ENCODE measurements around the gene KIF3B.
"Not testable (repeated sequence)": the region's sequence is repeated elsewhere in the genome, so short reads cannot be mapped to it uniquely, and the experiment has no call there.

The KIF3B gene

GRCh38 chr20:32325706-32326503 lies 48.5 kb downstream of the KIF3B start:
- no peak overlapping the region for H3K4me3 ChIP-seq (ENCODE audit: low read length)
- no peak for TF ChIP-seq ZNF274 (IDR thresholded peaks at IDR 0.05; ENCODE audit: low read depth, low read length)

GRCh38 chr20:32326504-32326845 lies 49.0 kb downstream of the KIF3B start:
- TF ChIP-seq ZNF274 (IDR thresholded peaks at IDR 0.05; ENCODE audit: low read depth, low read length) = no peak

GRCh38 chr20:32327087-32327681 lies 49.7 kb downstream of the KIF3B start:
- TF ChIP-seq ZNF274 (IDR thresholded peaks at IDR 0.05; ENCODE audit: low read depth, low read length) = no peak
- no peak overlapping the region for H3K4me3 ChIP-seq (ENCODE audit: low read length)

More at GRCh38 chr20:32326504-32326845, 49.0 kb downstream of the KIF3B start:
- H3K4me3 ChIP-seq (ENCODE audit: low read length) = no peak overlapping the region

- TF ChIP-seq ZNF274 (IDR thresholded peaks at IDR 0.05; ENCODE audit: low read depth, low read length) = no peak
- H3K4me3 ChIP-seq (ENCODE audit: low read length) = no peak overlapping the region
Measured at GRCh38 chr20:32329817-32330554, 52.5 kb downstream of the KIF3B start.

- H3K4me3 ChIP-seq (ENCODE audit: low read length) = no peak overlapping the region
- TF ChIP-seq ZNF274 (IDR thresholded peaks at IDR 0.05; ENCODE audit: low read depth, low read length) = no peak
Measured at GRCh38 chr20:32330555-32330897, 53.1 kb downstream of the KIF3B start.

- no peak for TF ChIP-seq ZNF274 (IDR thresholded peaks at IDR 0.05; ENCODE audit: low read depth, low read length)
- H3K4me3 ChIP-seq (ENCODE audit: low read length) = no peak overlapping the region; the same call in 1 of the 2 replicates
Measured at GRCh38 chr20:32332614-32333013, 55.2 kb downstream of the KIF3B start.

- TF ChIP-seq ZNF274 (IDR thresholded peaks at IDR 0.05; ENCODE audit: low read depth, low read length) = no peak
- H3K4me3 ChIP-seq (ENCODE audit: low read length) = no peak overlapping the region; the same call in 1 of the 2 replicates
Measured at GRCh38 chr20:32333181-32333987, 55.9 kb downstream of the KIF3B start.

GRCh38 chr20:32333988-32334885 lies 56.8 kb downstream of the KIF3B start:
- no peak overlapping the region; the same call in 1 of the 2 replicates for H3K4me3 ChIP-seq (ENCODE audit: low read length)
- TF ChIP-seq ZNF274 (IDR thresholded peaks at IDR 0.05; ENCODE audit: low read depth, low read length) = no peak

- TF ChIP-seq ZNF274 (IDR thresholded peaks at IDR 0.05; ENCODE audit: low read depth, low read length) = no peak
- H3K4me3 ChIP-seq (ENCODE audit: low read length) = no peak overlapping the region
Measured at GRCh38 chr20:32336918-32337347, 59.5 kb downstream of the KIF3B start.

GRCh38 chr20:32337937-32338661 lies 60.6 kb downstream of the KIF3B start:
- no peak overlapping the region for H3K4me3 ChIP-seq (ENCODE audit: low read length)

GRCh38 chr20:32338665-32339064 lies 61.2 kb downstream of the KIF3B start:
- no peak for TF ChIP-seq ZNF274 (IDR thresholded peaks at IDR 0.05; ENCODE audit: low read depth, low read length)
- H3K4me3 ChIP-seq (ENCODE audit: low read length) = no peak overlapping the region

More at GRCh38 chr20:32337937-32338661, 60.6 kb downstream of the KIF3B start:
- no peak for TF ChIP-seq ZNF274 (IDR thresholded peaks at IDR 0.05; ENCODE audit: low read depth, low read length)

- no peak for TF ChIP-seq ZNF274 (IDR thresholded peaks at IDR 0.05; ENCODE audit: low read depth, low read length)
- no peak overlapping the region for H3K4me3 ChIP-seq (ENCODE audit: low read length)
Measured at GRCh38 chr20:32339116-32339515, 61.7 kb downstream of the KIF3B start.

GRCh38 chr20:32341053-32341452 lies 63.6 kb downstream of the KIF3B start:
- not testable (repeated sequence) for H3K4me3 ChIP-seq (ENCODE audit: low read length)
